K562 (cell line): ENCODE results near the gene LAG3. TPM values are rescaled to one million over a fixed set of nuclear protein-coding genes. Genes with fewer than 3 reads are reported as not detected.
A peak's percentile ranks its signal among the peaks of the same experiment; 100 is the strongest.

Source experiments
- BCOR ChIP-seq: fragments of 450-650 bp; IDR thresholded peaks from 2 replicates; pipeline ENCODE4 v1.6.1; 2016
- CHD7 ChIP-seq: fragments of 200-600 bp; sonication (generic); IDR thresholded peaks from one replicate; pipeline ENCODE4 v1.6.1; 2012; ENCODE audit warnings: mild to moderate bottlenecking, low read depth, low read length, inconsistent platforms
- DACH1 ChIP-seq: fragments of 450-650 bp; IDR thresholded peaks from 2 replicates; pipeline ENCODE4 v1.6.1; 2018; ENCODE audit not compliant: partially characterized antibody
- DPF2 ChIP-seq: fragments of 450-650 bp; IDR thresholded peaks from 2 replicates; pipeline ENCODE4 v1.6.1; 2016
- GATAD2A ChIP-seq: fragments of 450-650 bp; IDR thresholded peaks from 2 replicates; pipeline ENCODE4 v1.6.1; 2017
- HDAC1 ChIP-seq, 2 experiments: fragments of 450-650 bp; IDR thresholded peaks; 2 replicates each; pipeline ENCODE4 v1.6.1; 2016 to 2017; ENCODE audit warnings: inconsistent platforms in 1 of 2, mild to moderate bottlenecking in 1 of 2, moderate library complexity in 1 of 2
- HDAC2 ChIP-seq: fragments of 450-650 bp; IDR thresholded peaks from 2 replicates; pipeline ENCODE4 v1.6.1; 2016; ENCODE audit warnings: mild to moderate bottlenecking
- HNRNPL ChIP-seq: fragments of 200-400 bp; formaldehyde crosslinking; IDR thresholded peaks from 2 replicates; pipeline ENCODE4 v1.6.1; 2017; ENCODE audit warnings: low read depth, mild to moderate bottlenecking, low read length
- NFIC ChIP-seq: fragments of 450-650 bp; IDR thresholded peaks from 2 replicates; pipeline ENCODE4 v1.6.1; 2017; ENCODE audit warnings: mild to moderate bottlenecking, inconsistent platforms
- RAD21 ChIP-seq, 2 experiments: fragments of 250-450 bp in 1 of 2; fragments of 450-650 bp in 1 of 2; sonication (Bioruptor Pico) in 1 of 2; formaldehyde crosslinking in 1 of 2; IDR thresholded peaks in 1 of 2; conservative IDR thresholded peaks in 1 of 2; 2 replicates each; pipeline versions ENCODE4 v1.4.0 to v1.8.0; 2020 to 2022; ENCODE audit warnings: mild to moderate bottlenecking in 2 of 2, moderate library complexity in 1 of 2
- TRIM24 ChIP-seq, 2 experiments: fragments of 450-650 bp; IDR thresholded peaks; 2 replicates each; pipeline ENCODE4 v1.6.1; 2016
- TRIM25 ChIP-seq: fragments of 450-650 bp; IDR thresholded peaks from 2 replicates; pipeline ENCODE4 v1.7.0; 2016; ENCODE audit warnings: borderline replicate concordance
- ZBTB2 ChIP-seq: fragments of 450-650 bp; IDR thresholded peaks from 2 replicates; pipeline ENCODE4 v1.6.1; 2016; ENCODE audit warnings: antibody characterized with exemption
- ZNF384 ChIP-seq: IDR thresholded peaks from 2 replicates; pipeline ENCODE4 v1.6.1; 2012; ENCODE audit warnings: low read depth, low read length, improper control_type of control experiment
- polyA plus RNA-seq, 8 experiments: library from polyadenylated mRNA; depleted of rRNA in 4 of 8; stranded (reverse) in 5 of 8; unstranded in 3 of 8; fragments of >200 nt; fragmentation: Nextera tagmentation in 2 of 8; fragmentation: Illumina TruSeq in 1 of 8; extraction: Ambion mirVana in 2 of 8; extraction: Trizol in 1 of 8; gene quantifications; 2 replicates each; pipeline versions ENCODE4 v1.2.1 to v1.2.3, GENCODE V29; 2011 to 2014; ENCODE audit warnings: inconsistent platforms in 1 of 8, missing spikeins in 1 of 8
- total RNA-seq, 7 experiments: library from RNA; depleted of rRNA in 6 of 7; stranded (reverse); fragments of >200 nt in 6 of 7; fragmentation: Illumina TruSeq in 2 of 7; extraction: Trizol in 2 of 7; gene quantifications; 2 replicates each; pipeline versions ENCODE4 v1.2.1 to v1.2.3, GENCODE V29; 2011 to 2021; ENCODE audit warnings: low replicate concordance in 1 of 7

Gene LAG3
- total and polyA plus RNA-seq, 9 of the 15 experiments (the other 6 are each of a cell fraction or from before 2014, with no cell fraction given) = 0.07 to 0.66 (median 0.09) TPM; not detected in 1

- no peak for TF ChIP-seq TRIM25
- peak; percentile 96 for TF ChIP-seq DACH1
- TF ChIP-seq TRIM24 (IDR thresholded peaks at IDR 0.05) = peak; percentile 10 to 54; a peak in 1 of 4 replicates
- no peak for TF ChIP-seq CHD7
- no peak for TF ChIP-seq NFIC
- no peak for TF ChIP-seq RAD21 (CRISPR knock-in tag; conservative IDR thresholded peaks at IDR 0.05 in 1 of 2, IDR thresholded peaks at IDR 0.05 in 1 of 2)
- peak; percentile 88 for TF ChIP-seq ZBTB2
- no peak for TF ChIP-seq ZNF384
- TF ChIP-seq HDAC2 = peak; percentile 49; the same call in 1 of the 2 replicates
- peak; percentile 78 for TF ChIP-seq BCOR
- peak; percentile 75; the same call in 1 of the 2 replicates for TF ChIP-seq GATAD2A
- TF ChIP-seq HDAC1 (IDR thresholded peaks at IDR 0.05) = peak in 1 of 2 experiments; percentile 54; a peak in 1 of 4 replicates
- TF ChIP-seq DPF2 = peak; percentile 13; the same call in 1 of the 2 replicates
- TF ChIP-seq HNRNPL = no peak
These were observed 22.8 kb downstream of the LAG3 start (continued) for GRCh38 chr12:6795088-6795487.
